ENCODE results near the gene CH25H.

DNA sequence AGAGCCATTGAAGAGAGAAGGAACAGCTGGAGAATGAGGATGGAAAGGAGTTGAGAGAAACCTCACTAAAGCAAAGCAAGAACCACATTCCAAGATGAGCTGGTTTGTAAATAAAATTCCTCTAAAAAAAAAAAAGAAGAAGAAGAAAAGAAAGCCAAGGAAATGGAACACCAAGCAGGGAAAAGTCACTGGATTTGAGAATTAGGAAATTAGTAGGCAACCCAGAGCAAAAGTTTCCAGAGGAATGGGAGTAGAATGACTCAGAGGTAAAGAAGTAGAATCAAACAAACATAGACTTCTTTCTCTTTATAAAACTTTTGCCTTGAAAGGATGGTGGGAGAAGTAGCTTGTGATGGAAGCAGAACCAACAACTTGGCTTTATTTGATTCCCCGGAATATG lies 3.9 kb downstream of the CH25H start:
- TF ChIP-seq, protein P1, sequence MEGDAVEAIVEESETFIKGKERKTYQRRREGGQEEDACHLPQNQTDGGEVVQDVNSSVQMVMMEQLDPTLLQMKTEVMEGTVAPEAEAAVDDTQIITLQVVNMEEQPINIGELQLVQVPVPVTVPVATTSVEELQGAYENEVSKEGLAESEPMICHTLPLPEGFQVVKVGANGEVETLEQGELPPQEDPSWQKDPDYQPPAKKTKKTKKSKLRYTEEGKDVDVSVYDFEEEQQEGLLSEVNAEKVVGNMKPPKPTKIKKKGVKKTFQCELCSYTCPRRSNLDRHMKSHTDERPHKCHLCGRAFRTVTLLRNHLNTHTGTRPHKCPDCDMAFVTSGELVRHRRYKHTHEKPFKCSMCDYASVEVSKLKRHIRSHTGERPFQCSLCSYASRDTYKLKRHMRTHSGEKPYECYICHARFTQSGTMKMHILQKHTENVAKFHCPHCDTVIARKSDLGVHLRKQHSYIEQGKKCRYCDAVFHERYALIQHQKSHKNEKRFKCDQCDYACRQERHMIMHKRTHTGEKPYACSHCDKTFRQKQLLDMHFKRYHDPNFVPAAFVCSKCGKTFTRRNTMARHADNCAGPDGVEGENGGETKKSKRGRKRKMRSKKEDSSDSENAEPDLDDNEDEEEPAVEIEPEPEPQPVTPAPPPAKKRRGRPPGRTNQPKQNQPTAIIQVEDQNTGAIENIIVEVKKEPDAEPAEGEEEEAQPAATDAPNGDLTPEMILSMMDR (IDR thresholded peaks at IDR 0.05) = no peak
- no peak for TF ChIP-seq POLR2A (IDR thresholded peaks at IDR 0.05)
- TF ChIP-seq POLR2AphosphoS5 (IDR thresholded peaks at IDR 0.05) = no peak
- TF ChIP-seq EP300 (IDR thresholded peaks at IDR 0.05) = no peak
